Mesenchymal stem cell (in vitro differentiated cells and primary cell): ENCODE results near the gene CHKA.

Source experiments
- DNase-seq: peaks from one replicate; pipeline ENCODE4 v3.0.0-alpha.2; 2013
- H2AFZ ChIP-seq: one replicate; pipeline ENCODE4 v1.6.1; 2013; ENCODE audit warnings: low read depth, mild to moderate bottlenecking, control low read depth, inconsistent platforms, low read length, moderate library complexity
- H2AK5ac ChIP-seq: 2 replicates; pipeline ENCODE4 v1.6.1; 2013; ENCODE audit warnings: low read length, moderate library complexity, mild to moderate bottlenecking, inconsistent platforms; ENCODE audit not compliant: severe bottlenecking
- H2BK120ac ChIP-seq: one replicate; pipeline ENCODE4 v1.6.1; 2013; ENCODE audit warnings: low read depth, mild to moderate bottlenecking, inconsistent platforms, low read length, moderate library complexity
- H2BK12ac ChIP-seq, 2 experiments: one replicate each; pipeline ENCODE4 v1.6.1; 2013; ENCODE audit warnings: inconsistent platforms in 2 of 2, low read length in 2 of 2, mild to moderate bottlenecking in 2 of 2, moderate library complexity in 2 of 2, control low read depth in 1 of 2
- H2BK15ac ChIP-seq: one replicate; pipeline ENCODE4 v1.6.1; 2013; ENCODE audit warnings: mild to moderate bottlenecking, low read depth, inconsistent platforms; ENCODE audit not compliant: poor library complexity, severe bottlenecking
- H2BK5ac ChIP-seq: 2 replicates; pipeline ENCODE4 v1.6.1; 2013; ENCODE audit warnings: low read depth, mild to moderate bottlenecking, low read length, control low read depth, inconsistent platforms; ENCODE audit not compliant: poor library complexity, severe bottlenecking
- H3K14ac ChIP-seq, 2 experiments: one replicate each; pipeline ENCODE4 v1.6.1; 2013; ENCODE audit warnings: inconsistent platforms in 2 of 2, low read length in 2 of 2, control low read depth in 1 of 2, mild to moderate bottlenecking in 1 of 2, moderate library complexity in 1 of 2
- H3K18ac ChIP-seq, 2 experiments: one replicate each; pipeline ENCODE4 v1.6.1; 2013; ENCODE audit warnings: inconsistent platforms in 2 of 2, low read length in 2 of 2, control low read depth in 1 of 2, low read depth in 1 of 2, mild to moderate bottlenecking in 1 of 2
- H3K23ac ChIP-seq, 2 experiments: one replicate each; pipeline ENCODE4 v1.6.1; 2013; ENCODE audit warnings: inconsistent platforms in 2 of 2, low read length in 2 of 2, mild to moderate bottlenecking in 2 of 2, moderate library complexity in 2 of 2, control low read depth in 1 of 2
- H3K27ac ChIP-seq: 2 replicates; pipeline ENCODE4 v1.5.1; 2013; ENCODE audit warnings: mild to moderate bottlenecking, moderate library complexity, low read length, control low read depth, inconsistent platforms; ENCODE audit not compliant: poor library complexity, severe bottlenecking
- H3K27me3 ChIP-seq, 2 experiments: 2 replicates each; pipeline versions ENCODE4 v1.6.1 to v1.7.0; 2013; ENCODE audit warnings: low read length in 2 of 2, mild to moderate bottlenecking in 2 of 2, moderate library complexity in 2 of 2, control low read depth in 1 of 2, inconsistent platforms in 1 of 2; ENCODE audit not compliant: control insufficient read depth in 1 of 2, insufficient read depth in 1 of 2
- H3K36me3 ChIP-seq, 2 experiments: 2 replicates each; pipeline versions ENCODE4 v1.6.1 to v1.7.0; 2013; ENCODE audit warnings: low read length in 2 of 2, control low read depth in 1 of 2, inconsistent platforms in 1 of 2, low read depth in 1 of 2, mild to moderate bottlenecking in 1 of 2; ENCODE audit not compliant: insufficient read depth in 2 of 2, control insufficient read depth in 1 of 2
- H3K4ac ChIP-seq, 2 experiments: one replicate each; pipeline ENCODE4 v1.6.1; 2013; ENCODE audit warnings: inconsistent platforms in 2 of 2, low read length in 2 of 2, mild to moderate bottlenecking in 2 of 2, moderate library complexity in 2 of 2, control low read depth in 1 of 2, low read depth in 1 of 2
- H3K4me1 ChIP-seq: 2 replicates; pipeline ENCODE4 v1.6.1; 2013; ENCODE audit warnings: low read depth, low read length, control low read depth; ENCODE audit not compliant: control insufficient read depth, insufficient read depth
- H3K4me2 ChIP-seq: 2 replicates; pipeline ENCODE4 v1.6.1; 2013; ENCODE audit warnings: low read length, mild to moderate bottlenecking, inconsistent platforms; ENCODE audit not compliant: poor library complexity, severe bottlenecking
- H3K4me3 ChIP-seq, 2 experiments: 2 replicates each; pipeline versions ENCODE4 v1.5.1 to v1.7.0; 2013; ENCODE audit warnings: low read length in 2 of 2, mild to moderate bottlenecking in 2 of 2, control low read depth in 1 of 2, low read depth in 1 of 2; ENCODE audit not compliant: insufficient read depth in 1 of 2
- H3K79me1 ChIP-seq: replicated peaks from 2 replicates; pipeline ENCODE4 v1.6.1; 2013; ENCODE audit warnings: mild to moderate bottlenecking, control low read depth, low read length, inconsistent platforms; ENCODE audit not compliant: poor library complexity, severe bottlenecking
- H3K9ac ChIP-seq: 2 replicates; pipeline ENCODE4 v1.7.0; 2013; ENCODE audit warnings: mild to moderate bottlenecking, low read length, moderate library complexity
- H3K9me3 ChIP-seq: 2 replicates; pipeline ENCODE4 v1.7.0; 2013; ENCODE audit warnings: mild to moderate bottlenecking, low read length; ENCODE audit not compliant: control insufficient read depth
- H4K8ac ChIP-seq: one replicate; pipeline ENCODE4 v1.6.1; 2013; ENCODE audit warnings: inconsistent platforms, mild to moderate bottlenecking, low read length, moderate library complexity
- H4K91ac ChIP-seq: one replicate; pipeline ENCODE4 v1.6.1; 2013; ENCODE audit warnings: mild to moderate bottlenecking, low read length, inconsistent platforms
- WGBS: methylation state at CpG from one replicate; pipeline ENCODE4 v1.1.7; 2013; ENCODE audit warnings: mixed read lengths; 5-methylcytosine and 5-hydroxymethylcytosine counted together

The CHKA gene

GRCh38 chr11:68145120-68145866, 24.1 kb upstream of the CHKA start:
- Histone ChIP-seq H2BK12ac (no peak overlapping the region), H3K18ac (no peak overlapping the region), H4K8ac (no peak overlapping the region), H2AK5ac (no peak overlapping the region), H3K4me3 (no peak overlapping the region), H3K4ac (no peak overlapping the region), H3K4me1 (peaks cover 25% of the 10 kb centered on the region), H3K9ac (no peak overlapping the region), H3K27me3 (peaks cover 0 to 12% of the 10 kb centered on the region in 2 experiments), H2AFZ (no peak overlapping the region), H3K27ac (no peak overlapping the region), H3K23ac (no peak overlapping the region), H2BK15ac (no peak overlapping the region), H3K9me3 (no peaks in the 10 kb centered on the region), H4K91ac (no peak overlapping the region), H3K14ac (no peak overlapping the region), H2BK120ac (no peak overlapping the region), H3K36me3 (no peaks in the 10 kb centered on the region), H3K4me2 (no peak overlapping the region), H2BK5ac (no peak overlapping the region), H3K79me1 (no peaks in the 10 kb centered on the region)
- whole genome bisulfite sequencing = 82% methylated on average over 14 of the region's 14 CpGs
- no peak for DNase-seq

- Histone ChIP-seq H3K27ac (no peak overlapping the region), H3K4me3 (no peak overlapping the region), H2BK12ac (no peak overlapping the region), H2AK5ac (no peak overlapping the region), H2BK15ac (no peak overlapping the region), H3K9ac (no peak overlapping the region), H3K36me3 (no peaks in the 10 kb centered on the region), H2AFZ (no peak overlapping the region), H2BK120ac (no peak overlapping the region), H3K4me1 (peaks cover 23% of the 10 kb centered on the region), H3K23ac (no peak overlapping the region), H3K18ac (no peak overlapping the region), H3K4ac (no peak overlapping the region), H2BK5ac (no peak overlapping the region), H3K9me3 (no peaks in the 10 kb centered on the region), H4K91ac (no peak overlapping the region), H3K14ac (no peak overlapping the region), H3K27me3 (peaks cover 0 to 12% of the 10 kb centered on the region in 2 experiments), H3K79me1 (no peaks in the 10 kb centered on the region), H3K4me2 (no peak overlapping the region), H4K8ac (no peak overlapping the region)
- no peak for DNase-seq
- 95% methylated on average over 4 of the region's 4 CpGs for WGBS
Measured at GRCh38 chr11:68143310-68143689, 22.1 kb upstream of the CHKA start.

GRCh38 chr11:68142441-68143309, 21.5 kb upstream of the CHKA start:
- H3K9me3 ChIP-seq = no peaks in the 10 kb centered on the region
- no peak overlapping the region for H2AK5ac ChIP-seq
- H3K79me1 ChIP-seq = no peaks in the 10 kb centered on the region
- no peaks in the 10 kb centered on the region for H3K36me3 ChIP-seq
- H4K8ac ChIP-seq = no peak overlapping the region
- H2BK15ac ChIP-seq = no peak overlapping the region
- H3K4me3 ChIP-seq = no peak overlapping the region
- no peak overlapping the region for H3K27ac ChIP-seq
- peaks cover 0 to 7% of the 10 kb centered on the region in 2 experiments for H3K27me3 ChIP-seq
- no peak overlapping the region for H2BK5ac ChIP-seq
- 85% methylated on average over 16 of the region's 16 CpGs for WGBS
- no peak overlapping the region for H2BK120ac ChIP-seq
- no peak overlapping the region for H3K4ac ChIP-seq
- H4K91ac ChIP-seq = no peak overlapping the region
- H3K4me2 ChIP-seq = no peak overlapping the region
- H2AFZ ChIP-seq = no peak overlapping the region
- H2BK12ac ChIP-seq = no peak overlapping the region
- no peak for DNase-seq
- H3K4me1 ChIP-seq = peaks cover 23% of the 10 kb centered on the region
- H3K23ac ChIP-seq = no peak overlapping the region
- no peak overlapping the region for H3K14ac ChIP-seq
- H3K9ac ChIP-seq = no peak overlapping the region
- no peak overlapping the region for H3K18ac ChIP-seq

GRCh38 chr11:68142028-68142412, 20.8 kb upstream of the CHKA start:
- Histone ChIP-seq H3K79me1 (no peaks in the 10 kb centered on the region), H3K4me2 (no peak overlapping the region), H3K4me3 (no peak overlapping the region), H3K9me3 (no peaks in the 10 kb centered on the region), H3K27me3 (peaks cover 0 to 7% of the 10 kb centered on the region in 2 experiments), H4K8ac (no peak overlapping the region), H3K9ac (no peak overlapping the region), H2BK15ac (no peak overlapping the region), H3K4ac (no peak overlapping the region), H2BK12ac (no peak overlapping the region), H3K27ac (no peak overlapping the region), H2BK5ac (no peak overlapping the region), H3K4me1 (peaks cover 20% of the 10 kb centered on the region), H3K14ac (no peak overlapping the region), H3K23ac (no peak overlapping the region), H2AK5ac (no peak overlapping the region), H3K18ac (no peak overlapping the region), H2AFZ (no peak overlapping the region), H4K91ac (no peak overlapping the region), H2BK120ac (no peak overlapping the region), H3K36me3 (no peaks in the 10 kb centered on the region)
- WGBS = 95% methylated on average over 13 of the region's 13 CpGs
- DNase-seq = no peak
